WTC11 (cell line): ENCODE results near the gene WDR49. TPM values are rescaled to one million over a fixed set of nuclear protein-coding genes. Genes with fewer than 3 reads are reported as not detected.

Experiments
- ATAC-seq: fragments of 200-7000 bp; cut with Tn5 transposase; 2 replicates; pipeline ENCODE4 v1.10.0; 2021; ENCODE audit warnings: mild to moderate bottlenecking, moderate library complexity
- CTCF ChIA-PET: fragments of 300-600 bp; sonication (Branson Sonifier 250); formaldehyde crosslinking; loops from one replicate; lab custom pipeline; 2021; ENCODE audit warnings: antibody characterized with exemption; lab: Charles Lee
- POLR2A ChIA-PET: fragments of 350-600 bp; sonication (Branson Sonifier 250); formaldehyde crosslinking; loops from one replicate; lab custom pipeline; 2021; ENCODE audit warnings: antibody characterized with exemption; lab: Charles Lee
- DNase-seq: peaks from one replicate; pipeline ENCODE4 v3.0.0; 2021; ENCODE audit warnings: low spot score
- H3K27ac Mint-ChIP-seq: 2 replicates; pipeline ENCODE4 v1.8.0; 2021; ENCODE audit warnings: mixed read lengths
- H3K27me3 Mint-ChIP-seq: 2 replicates; pipeline ENCODE4 v1.8.0; 2021; ENCODE audit warnings: low read depth, mild to moderate bottlenecking, moderate library complexity, mixed read lengths
- H3K36me3 Mint-ChIP-seq: 2 replicates; pipeline ENCODE4 v1.8.0; 2021; ENCODE audit warnings: mixed read lengths
- H3K4me1 Mint-ChIP-seq: 2 replicates; pipeline ENCODE4 v1.8.0; 2022; ENCODE audit warnings: mixed read lengths
- H3K4me3 Mint-ChIP-seq: 2 replicates; pipeline ENCODE4 v1.8.0; 2021; ENCODE audit warnings: mild to moderate bottlenecking, moderate library complexity, mixed read lengths
- H3K9me3 Mint-ChIP-seq: 2 replicates; pipeline ENCODE4 v1.8.0; 2021; ENCODE audit warnings: mixed read lengths
- CBFB ChIP-seq: sonication (generic); formaldehyde crosslinking; IDR thresholded peaks from 2 replicates; pipeline ENCODE4 v1.8.1; 2022; ENCODE audit warnings: mild to moderate bottlenecking, low read depth, missing genetic modification reagents
- HMGA2 ChIP-seq: fragments of 250-450 bp; sonication (Bioruptor Pico); IDR thresholded peaks from 2 replicates; pipeline ENCODE4 v1.4.0; 2021; ENCODE audit warnings: mild to moderate bottlenecking, moderate library complexity
- JAZF1 ChIP-seq: fragments of 250-450 bp; sonication (Bioruptor Pico); IDR thresholded peaks from 2 replicates; pipeline ENCODE4 v1.9.0; 2021; ENCODE audit warnings: moderate library complexity, mild to moderate bottlenecking, inconsistent platforms
- NR3C1 ChIP-seq: sonication (generic); formaldehyde crosslinking; conservative IDR thresholded peaks from 2 replicates; pipeline ENCODE4 v1.8.1; 2023; ENCODE audit warnings: low read depth, mild to moderate bottlenecking, missing genetic modification reagents
- RELA ChIP-seq: sonication (generic); formaldehyde crosslinking; IDR thresholded peaks from 2 replicates; pipeline ENCODE4 v1.8.1; 2022; ENCODE audit warnings: missing genetic modification reagents, mild to moderate bottlenecking, borderline replicate concordance
- SMAD4 ChIP-seq: sonication (generic); formaldehyde crosslinking; IDR thresholded peaks from 2 replicates; pipeline ENCODE4 v1.8.0; 2022; ENCODE audit warnings: mild to moderate bottlenecking, missing genetic modification reagents
- SP1 ChIP-seq: sonication (generic); formaldehyde crosslinking; conservative IDR thresholded peaks from 2 replicates; pipeline ENCODE4 v1.8.1; 2022; ENCODE audit warnings: missing genetic modification reagents
- TP53 ChIP-seq: sonication (generic); formaldehyde crosslinking; IDR thresholded peaks from 2 replicates; pipeline ENCODE4 v1.8.1; 2023; ENCODE audit warnings: mild to moderate bottlenecking, missing genetic modification reagents
- ZNF219 ChIP-seq: sonication (generic); formaldehyde crosslinking; IDR thresholded peaks from 2 replicates; pipeline ENCODE4 v1.8.0; 2023; ENCODE audit warnings: missing genetic modification reagents, mild to moderate bottlenecking, borderline replicate concordance
- ZNF423 ChIP-seq: fragments of 250-450 bp; sonication (Bioruptor Pico); IDR thresholded peaks from 2 replicates; pipeline ENCODE4 v2.1.2; 2022; ENCODE audit warnings: mild to moderate bottlenecking, moderate library complexity
- total RNA-seq: library from RNA; stranded (reverse); gene quantifications from 3 replicates; pipeline ENCODE4 v1.2.3, GENCODE V29; 2021
- TF ChIP-seq, protein P1 (sequence below): sonication (generic); formaldehyde crosslinking; IDR thresholded peaks from 2 replicates; pipeline ENCODE4 v1.8.0; 2022; ENCODE audit warnings: mild to moderate bottlenecking, missing genetic modification reagents
- TF ChIP-seq, protein P2 (sequence below): sonication (generic); formaldehyde crosslinking; IDR thresholded peaks from 2 replicates; pipeline ENCODE4 v1.8.1; 2023; ENCODE audit warnings: mild to moderate bottlenecking, missing genetic modification reagents
- TF ChIP-seq, protein P3 (sequence below): sonication (generic); formaldehyde crosslinking; IDR thresholded peaks from 2 replicates; pipeline ENCODE4 v1.8.1; 2023; ENCODE audit warnings: mild to moderate bottlenecking, missing genetic modification reagents, moderate library complexity
- TF ChIP-seq, protein P4 (sequence below): sonication (generic); formaldehyde crosslinking; IDR thresholded peaks from 2 replicates; pipeline ENCODE4 v1.8.0; 2022; ENCODE audit warnings: mild to moderate bottlenecking, missing genetic modification reagents
- TF ChIP-seq, protein P5 (sequence below): sonication (generic); formaldehyde crosslinking; IDR thresholded peaks from 2 replicates; pipeline ENCODE4 v1.8.0; 2023; ENCODE audit warnings: missing genetic modification reagents
- TF ChIP-seq, protein P6 (sequence below): fragments of 250-450 bp; sonication (Bioruptor Pico); IDR thresholded peaks from 2 replicates; pipeline ENCODE4 v1.9.0; 2021; ENCODE audit warnings: mild to moderate bottlenecking, borderline replicate concordance

Gene WDR49
- total RNA-seq, 1 experiment from 2014 or later: 0.92 TPM

DNA sequence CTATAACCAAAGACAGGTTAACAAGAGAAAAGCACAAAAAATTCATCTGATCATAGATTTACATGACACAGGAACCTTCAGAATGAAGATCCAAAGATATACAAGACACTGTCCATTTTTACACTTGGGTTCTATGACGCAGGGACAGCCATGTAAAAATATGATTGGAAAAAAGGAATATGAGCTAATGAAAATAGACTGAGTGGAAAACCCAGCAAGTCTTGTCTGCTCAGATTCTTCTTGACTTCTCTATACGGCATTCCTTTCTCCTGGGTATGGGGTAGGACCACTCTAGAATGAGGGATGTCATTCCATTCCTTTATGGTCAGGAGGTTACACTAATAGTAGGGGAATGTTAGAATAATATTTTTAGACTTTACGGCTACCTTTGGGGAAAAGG is 46.9 kb downstream of the WDR49 start (continued):
- TF ChIP-seq, protein P1, sequence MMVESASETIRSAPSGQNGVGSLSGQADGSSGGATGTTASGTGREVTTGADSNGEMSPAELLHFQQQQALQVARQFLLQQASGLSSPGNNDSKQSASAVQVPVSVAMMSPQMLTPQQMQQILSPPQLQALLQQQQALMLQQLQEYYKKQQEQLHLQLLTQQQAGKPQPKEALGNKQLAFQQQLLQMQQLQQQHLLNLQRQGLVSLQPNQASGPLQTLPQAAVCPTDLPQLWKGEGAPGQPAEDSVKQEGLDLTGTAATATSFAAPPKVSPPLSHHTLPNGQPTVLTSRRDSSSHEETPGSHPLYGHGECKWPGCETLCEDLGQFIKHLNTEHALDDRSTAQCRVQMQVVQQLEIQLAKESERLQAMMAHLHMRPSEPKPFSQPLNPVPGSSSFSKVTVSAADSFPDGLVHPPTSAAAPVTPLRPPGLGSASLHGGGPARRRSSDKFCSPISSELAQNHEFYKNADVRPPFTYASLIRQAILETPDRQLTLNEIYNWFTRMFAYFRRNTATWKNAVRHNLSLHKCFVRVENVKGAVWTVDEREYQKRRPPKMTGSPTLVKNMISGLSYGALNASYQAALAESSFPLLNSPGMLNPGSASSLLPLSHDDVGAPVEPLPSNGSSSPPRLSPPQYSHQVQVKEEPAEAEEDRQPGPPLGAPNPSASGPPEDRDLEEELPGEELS (CRISPR knock-in tag): no peak
- TF ChIP-seq CBFB (CRISPR knock-in tag): no peak
- TF ChIP-seq, protein P2, sequence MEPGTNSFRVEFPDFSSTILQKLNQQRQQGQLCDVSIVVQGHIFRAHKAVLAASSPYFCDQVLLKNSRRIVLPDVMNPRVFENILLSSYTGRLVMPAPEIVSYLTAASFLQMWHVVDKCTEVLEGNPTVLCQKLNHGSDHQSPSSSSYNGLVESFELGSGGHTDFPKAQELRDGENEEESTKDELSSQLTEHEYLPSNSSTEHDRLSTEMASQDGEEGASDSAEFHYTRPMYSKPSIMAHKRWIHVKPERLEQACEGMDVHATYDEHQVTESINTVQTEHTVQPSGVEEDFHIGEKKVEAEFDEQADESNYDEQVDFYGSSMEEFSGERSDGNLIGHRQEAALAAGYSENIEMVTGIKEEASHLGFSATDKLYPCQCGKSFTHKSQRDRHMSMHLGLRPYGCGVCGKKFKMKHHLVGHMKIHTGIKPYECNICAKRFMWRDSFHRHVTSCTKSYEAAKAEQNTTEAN (CRISPR knock-in tag): no peak

DNA sequence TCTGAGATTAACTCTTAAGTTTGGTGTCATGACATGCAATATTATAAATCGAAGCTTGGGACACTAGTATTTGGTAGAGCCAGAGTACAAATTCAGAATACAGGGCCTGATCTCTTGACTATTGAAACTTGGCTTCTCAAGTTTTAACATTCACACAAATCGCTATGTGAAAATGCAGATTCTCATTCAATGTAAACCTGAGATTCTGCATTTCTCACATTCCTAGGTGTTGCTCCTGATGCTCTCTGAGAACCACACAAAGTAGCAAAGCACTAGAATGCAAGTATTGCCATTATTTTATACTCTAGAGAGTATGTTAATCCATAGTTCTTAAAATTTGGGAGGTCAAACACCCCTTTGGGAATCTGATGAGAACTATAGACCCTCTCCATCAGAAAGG is 47.9 kb downstream of the WDR49 start:
- POLR2A ChIA-PET: no interaction called here
- TF ChIP-seq ZNF423 (CRISPR knock-in tag): no peak
- no peak for TF ChIP-seq NR3C1 (CRISPR knock-in tag)
- TF ChIP-seq, protein P3, sequence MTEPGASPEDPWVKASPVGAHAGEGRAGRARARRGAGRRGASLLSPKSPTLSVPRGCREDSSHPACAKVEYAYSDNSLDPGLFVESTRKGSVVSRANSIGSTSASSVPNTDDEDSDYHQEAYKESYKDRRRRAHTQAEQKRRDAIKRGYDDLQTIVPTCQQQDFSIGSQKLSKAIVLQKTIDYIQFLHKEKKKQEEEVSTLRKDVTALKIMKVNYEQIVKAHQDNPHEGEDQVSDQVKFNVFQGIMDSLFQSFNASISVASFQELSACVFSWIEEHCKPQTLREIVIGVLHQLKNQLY (CRISPR knock-in tag): no peak
- no peak for TF ChIP-seq SMAD4 (CRISPR knock-in tag)
- no peak for TF ChIP-seq HMGA2 (CRISPR knock-in tag)
- TF ChIP-seq, protein P4, sequence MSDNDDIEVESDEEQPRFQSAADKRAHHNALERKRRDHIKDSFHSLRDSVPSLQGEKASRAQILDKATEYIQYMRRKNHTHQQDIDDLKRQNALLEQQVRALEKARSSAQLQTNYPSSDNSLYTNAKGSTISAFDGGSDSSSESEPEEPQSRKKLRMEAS: no peak
- TF ChIP-seq SP1 (CRISPR knock-in tag): no peak
- TF ChIP-seq ZNF219 (CRISPR knock-in tag): no peak
- no peak for TF ChIP-seq TP53
- no peak for TF ChIP-seq JAZF1
- no peak for TF ChIP-seq RELA
- TF ChIP-seq, protein P5, sequence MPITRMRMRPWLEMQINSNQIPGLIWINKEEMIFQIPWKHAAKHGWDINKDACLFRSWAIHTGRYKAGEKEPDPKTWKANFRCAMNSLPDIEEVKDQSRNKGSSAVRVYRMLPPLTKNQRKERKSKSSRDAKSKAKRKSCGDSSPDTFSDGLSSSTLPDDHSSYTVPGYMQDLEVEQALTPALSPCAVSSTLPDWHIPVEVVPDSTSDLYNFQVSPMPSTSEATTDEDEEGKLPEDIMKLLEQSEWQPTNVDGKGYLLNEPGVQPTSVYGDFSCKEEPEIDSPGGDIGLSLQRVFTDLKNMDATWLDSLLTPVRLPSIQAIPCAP (CRISPR knock-in tag): no peak
- TF ChIP-seq, protein P6, sequence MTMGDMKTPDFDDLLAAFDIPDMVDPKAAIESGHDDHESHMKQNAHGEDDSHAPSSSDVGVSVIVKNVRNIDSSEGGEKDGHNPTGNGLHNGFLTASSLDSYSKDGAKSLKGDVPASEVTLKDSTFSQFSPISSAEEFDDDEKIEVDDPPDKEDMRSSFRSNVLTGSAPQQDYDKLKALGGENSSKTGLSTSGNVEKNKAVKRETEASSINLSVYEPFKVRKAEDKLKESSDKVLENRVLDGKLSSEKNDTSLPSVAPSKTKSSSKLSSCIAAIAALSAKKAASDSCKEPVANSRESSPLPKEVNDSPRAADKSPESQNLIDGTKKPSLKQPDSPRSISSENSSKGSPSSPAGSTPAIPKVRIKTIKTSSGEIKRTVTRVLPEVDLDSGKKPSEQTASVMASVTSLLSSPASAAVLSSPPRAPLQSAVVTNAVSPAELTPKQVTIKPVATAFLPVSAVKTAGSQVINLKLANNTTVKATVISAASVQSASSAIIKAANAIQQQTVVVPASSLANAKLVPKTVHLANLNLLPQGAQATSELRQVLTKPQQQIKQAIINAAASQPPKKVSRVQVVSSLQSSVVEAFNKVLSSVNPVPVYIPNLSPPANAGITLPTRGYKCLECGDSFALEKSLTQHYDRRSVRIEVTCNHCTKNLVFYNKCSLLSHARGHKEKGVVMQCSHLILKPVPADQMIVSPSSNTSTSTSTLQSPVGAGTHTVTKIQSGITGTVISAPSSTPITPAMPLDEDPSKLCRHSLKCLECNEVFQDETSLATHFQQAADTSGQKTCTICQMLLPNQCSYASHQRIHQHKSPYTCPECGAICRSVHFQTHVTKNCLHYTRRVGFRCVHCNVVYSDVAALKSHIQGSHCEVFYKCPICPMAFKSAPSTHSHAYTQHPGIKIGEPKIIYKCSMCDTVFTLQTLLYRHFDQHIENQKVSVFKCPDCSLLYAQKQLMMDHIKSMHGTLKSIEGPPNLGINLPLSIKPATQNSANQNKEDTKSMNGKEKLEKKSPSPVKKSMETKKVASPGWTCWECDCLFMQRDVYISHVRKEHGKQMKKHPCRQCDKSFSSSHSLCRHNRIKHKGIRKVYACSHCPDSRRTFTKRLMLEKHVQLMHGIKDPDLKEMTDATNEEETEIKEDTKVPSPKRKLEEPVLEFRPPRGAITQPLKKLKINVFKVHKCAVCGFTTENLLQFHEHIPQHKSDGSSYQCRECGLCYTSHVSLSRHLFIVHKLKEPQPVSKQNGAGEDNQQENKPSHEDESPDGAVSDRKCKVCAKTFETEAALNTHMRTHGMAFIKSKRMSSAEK (CRISPR knock-in tag): no peak
- CTCF ChIA-PET: interaction anchor here (1.0 kb wide), 1 partner anchor 276 kb away, joined by 3 read pairs; no protein-coding TSS in a partner anchor
- no peak overlapping the region for H3K4me3 Mint-ChIP-seq
- DNase-seq (no peak), ATAC-seq (peak; percentile 49)
- H3K36me3 Mint-ChIP-seq: no peaks in the 10 kb centered on the region
- H3K27me3 Mint-ChIP-seq: peaks cover 9% of the 10 kb centered on the region
- H3K4me1 Mint-ChIP-seq: peaks cover 43% of the 10 kb centered on the region
- H3K27ac Mint-ChIP-seq: no peak overlapping the region
- no peaks in the 10 kb centered on the region for H3K9me3 Mint-ChIP-seq
